ENCODE measurements around the gene LARGE2. TPM values are rescaled to one million over a fixed set of nuclear protein-coding genes. Genes with fewer than 3 reads are reported as not detected.

The LARGE2 gene
- polyA plus RNA-seq, 1 donor (not counting 4 experiments of a cell fraction or from before 2014, with no cell fraction given) = 7.1 TPM

GRCh38 chr11:45927332-45927683, 4.9 kb downstream of the LARGE2 start:
- H3K9ac ChIP-seq (ENCODE audit: control insufficient read depth, extremely low read depth, insufficient read depth, low read length) = no peak overlapping the region
- no peak overlapping the region for H3K4me3 ChIP-seq (ENCODE audit: control insufficient read depth in 2 of 3, extremely low read depth in 1 of 3, insufficient read depth in 2 of 3, low read depth in 1 of 3, low read length in 3 of 3)
- no peak overlapping the region for H3K27ac ChIP-seq (ENCODE audit: control insufficient read depth, insufficient read depth, low read length)
- dilution Hi-C loops (cut with MboI; ENCODE audit: extremely low pct_ligation_motif_present, low sequenced_read_pairs) = no loop called here
- peaks cover 10% of the 10 kb centered on the region for H3K79me2 ChIP-seq (ENCODE audit: control insufficient read depth, insufficient read depth, low read length)
- no peaks in the 10 kb centered on the region for H4K20me1 ChIP-seq (ENCODE audit: control insufficient read depth, extremely low read depth, insufficient read depth, low read length)
- TF ChIP-seq CTCF (optimal IDR thresholded peaks at IDR 0.05 in 1 of 3, IDR thresholded peaks at IDR 0.05 in 1 of 3, conservative IDR thresholded peaks at IDR 0.05 in 1 of 3; ENCODE audit: extremely low read depth in 1 of 3, insufficient read depth in 2 of 3, low read length in 3 of 3) = no peak
- TF ChIP-seq EZH2 (IDR thresholded peaks at IDR 0.05; ENCODE audit: low read length) = no peak
- H3K27me3 ChIP-seq (ENCODE audit: control insufficient read depth, extremely low read depth, insufficient read depth, low read length) = no peaks in the 10 kb centered on the region
- H3K4me1 ChIP-seq (ENCODE audit: control insufficient read depth, extremely low read depth, insufficient read depth, low read length) = peaks cover 52% of the 10 kb centered on the region
- peaks cover 2% of the 10 kb centered on the region for H3K9me1 ChIP-seq (ENCODE audit: control insufficient read depth, extremely low read depth, insufficient read depth, low read length)
- peaks cover 0 to 11% of the 10 kb centered on the region in 2 experiments for H3K36me3 ChIP-seq (ENCODE audit: control insufficient read depth in 2 of 2, extremely low read depth in 1 of 2, insufficient read depth in 2 of 2, low read length in 2 of 2)
- no peak overlapping the region for H3K4me2 ChIP-seq (ENCODE audit: control insufficient read depth, extremely low read depth, insufficient read depth, low read depth, low read length)
- no peak overlapping the region for H2AFZ ChIP-seq (ENCODE audit: control insufficient read depth, low read length)
- FAIRE-seq (no peak), DNase-seq (ENCODE audit: low read depth, low spot score) (no peak)
- no peaks in the 10 kb centered on the region for H3K9me3 ChIP-seq (ENCODE audit: control insufficient read depth, low read depth, low read length)

GRCh38 chr11:45927684-45928413, 5.4 kb downstream of the LARGE2 start:
- Histone ChIP-seq H3K4me3 (ENCODE audit: control insufficient read depth in 2 of 3, extremely low read depth in 1 of 3, insufficient read depth in 2 of 3, low read depth in 1 of 3, low read length in 3 of 3) (no peak overlapping the region), H3K9me1 (ENCODE audit: control insufficient read depth, extremely low read depth, insufficient read depth, low read length) (peaks cover 2% of the 10 kb centered on the region), H3K9me3 (ENCODE audit: control insufficient read depth, low read depth, low read length) (no peaks in the 10 kb centered on the region), H3K4me1 (ENCODE audit: control insufficient read depth, extremely low read depth, insufficient read depth, low read length) (peaks cover 57% of the 10 kb centered on the region), H3K9ac (ENCODE audit: control insufficient read depth, extremely low read depth, insufficient read depth, low read length) (no peak overlapping the region), H3K36me3 (ENCODE audit: control insufficient read depth in 2 of 2, extremely low read depth in 1 of 2, insufficient read depth in 2 of 2, low read length in 2 of 2) (peaks cover 0 to 11% of the 10 kb centered on the region in 2 experiments), H3K27me3 (ENCODE audit: control insufficient read depth, extremely low read depth, insufficient read depth, low read length) (no peaks in the 10 kb centered on the region), H3K79me2 (ENCODE audit: control insufficient read depth, insufficient read depth, low read length) (peaks cover 10% of the 10 kb centered on the region), H3K4me2 (ENCODE audit: control insufficient read depth, extremely low read depth, insufficient read depth, low read depth, low read length) (no peak overlapping the region), H4K20me1 (ENCODE audit: control insufficient read depth, extremely low read depth, insufficient read depth, low read length) (no peaks in the 10 kb centered on the region), H3K27ac (ENCODE audit: control insufficient read depth, insufficient read depth, low read length) (no peak overlapping the region), H2AFZ (ENCODE audit: control insufficient read depth, low read length) (no peak overlapping the region)
- FAIRE-seq (no peak), DNase-seq (ENCODE audit: low read depth, low spot score) (no peak)
- dilution Hi-C loops (cut with MboI; ENCODE audit: extremely low pct_ligation_motif_present, low sequenced_read_pairs) = no loop called here
- TF ChIP-seq EZH2 (IDR thresholded peaks at IDR 0.05; ENCODE audit: low read length) (no peak), CTCF (optimal IDR thresholded peaks at IDR 0.05 in 1 of 3, IDR thresholded peaks at IDR 0.05 in 1 of 3, conservative IDR thresholded peaks at IDR 0.05 in 1 of 3; ENCODE audit: extremely low read depth in 1 of 3, insufficient read depth in 2 of 3, low read length in 3 of 3) (no peak)

Data from keratinocyte (primary cell).